SU-DHL-6 (cell line): Measurements from ENCODE around the gene RSPO3.

ENCODE experiments used
- CTCF ChIP-seq: fragments of 200-600 bp; sonication (generic); IDR thresholded peaks from one replicate; pipeline ENCODE4 v1.5.1; 2017; ENCODE audit warnings: antibody characterized with exemption, mild to moderate bottlenecking, low read length, moderate library complexity; ENCODE audit not compliant: insufficient read depth, poor library complexity, severe bottlenecking
- EZH2phosphoT487 ChIP-seq: fragments of 200-600 bp; sonication (generic), shearing (Covaris generic); conservative IDR thresholded peaks from 2 replicates; pipeline ENCODE4 v1.6.1; 2018; ENCODE audit warnings: mild to moderate bottlenecking, antibody characterized with exemption, low read length, moderate library complexity, mixed read lengths

DNA sequence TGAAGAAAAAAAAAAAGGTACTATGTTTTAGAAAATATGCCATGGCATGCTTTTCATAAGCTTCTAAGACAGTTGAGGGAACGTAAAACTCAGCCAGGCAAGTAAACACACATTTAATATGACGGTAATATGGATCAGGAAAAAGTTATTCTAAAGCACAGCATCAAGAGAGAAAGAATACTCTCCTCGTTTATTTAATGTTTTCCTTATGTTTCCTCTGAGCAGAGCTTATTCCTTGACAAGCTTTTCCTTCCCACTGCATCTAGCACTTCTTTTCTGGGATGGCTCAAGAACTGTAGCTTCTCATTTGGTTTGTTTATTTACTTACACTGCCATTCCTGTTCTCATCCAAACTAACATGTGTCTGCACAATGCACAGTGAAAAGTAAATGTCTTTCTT, 2.7 kb upstream of the RSPO3 start:
- no peak for TF ChIP-seq CTCF
- TF ChIP-seq EZH2phosphoT487, result no peak
